PFSK-1 (cell line): Measurements from ENCODE around the gene TNNT1.

Experiments
- POLR2AphosphoS5 ChIP-seq: IDR thresholded peaks from 2 replicates; pipeline ENCODE4 v1.6.1; 2012; ENCODE audit warnings: low read depth, mild to moderate bottlenecking, control low read depth, low read length, moderate library complexity
- TAF1 ChIP-seq: IDR thresholded peaks from 2 replicates; pipeline ENCODE4 v1.6.1; 2012; ENCODE audit warnings: low read length, control low read depth, borderline replicate concordance; ENCODE audit not compliant: insufficient read depth

GRCh38 chr19:55175117-55175867 lies 26.3 kb upstream of the TNNT1 start:
- TF ChIP-seq POLR2AphosphoS5: no peak
- TF ChIP-seq TAF1: no peak
